HCT116 (cell line): ENCODE data around the gene CFAP97D1. TPM values are rescaled to one million over a fixed set of nuclear protein-coding genes. Genes with fewer than 3 reads are reported as not detected.

Experiments
- ATAC-seq: fragments of 200-7000 bp; cut with Tn5 transposase; 2 replicates; pipeline ENCODE4 v1.9.1; 2020; ENCODE audit warnings: mild to moderate bottlenecking, moderate library complexity
- BruUV-seq: library from RNA; stranded (reverse); fragments of 400-500 nt; replicated peaks from 2 replicates; lab custom pipeline; 2021; lab: Mats Ljungman, UMichigan
- CTCF ChIA-PET: fragments of 300-600 bp; sonication (Branson Sonifier 250); formaldehyde crosslinking; loops from one replicate; lab custom pipeline; 2021; ENCODE audit warnings: antibody characterized with exemption; lab: Charles Lee
- POLR2A ChIA-PET: fragments of 300-600, 350-600 bp; sonication (Branson Sonifier 250); formaldehyde crosslinking; loops from one replicate; lab custom pipeline; 2021; ENCODE audit warnings: antibody characterized with exemption; lab: Charles Lee
- RAD21 ChIA-PET, 2 experiments: fragments of 300-600 bp; sonication (Branson Sonifier 250); formaldehyde crosslinking; loops; one replicate each; lab custom pipeline; 2023; ENCODE audit warnings: low total read pairs in 2 of 2; ENCODE audit not compliant: uncharacterized antibody in 2 of 2, unreplicated experiment in 2 of 2, low non-redundant PET in 1 of 2; lab: Charles Lee
- DNase-seq: peaks from one replicate; pipeline ENCODE4 v3.0.0-alpha.2; 2010; ENCODE audit warnings: low read depth, low spot score
- H2AFZ ChIP-seq: fragments of 200-600 bp; shearing (Covaris generic), sonication (generic); 2 replicates; pipeline ENCODE4 v1.6.1; 2017; ENCODE audit warnings: low read depth, mixed run types, mixed read lengths, antibody characterized with exemption, low read length; ENCODE audit not compliant: poor library complexity, severe bottlenecking
- H3K27ac ChIP-seq: 2 replicates; pipeline ENCODE4 v1.5.1; 2012; ENCODE audit warnings: low read depth, low read length
- H3K27me3 ChIP-seq: fragments of 200-600 bp; sonication (generic); 2 replicates; pipeline ENCODE4 v1.6.1; 2016; ENCODE audit warnings: mixed run types, low read length, mixed read lengths; ENCODE audit not compliant: insufficient read depth
- H3K36me3 ChIP-seq, 2 experiments: fragments of 200-500 bp in 1 of 2; fragments of 200-600 bp in 1 of 2; sonication (Bioruptor generic) in 1 of 2; sonication (generic) in 1 of 2; 2 replicates each; pipeline versions ENCODE4 v1.5.1 to v1.6.1; 2014 to 2016; ENCODE audit warnings: low read length in 2 of 2, inconsistent platforms in 1 of 2, mixed read lengths in 1 of 2, mixed run types in 1 of 2; ENCODE audit not compliant: insufficient read depth in 2 of 2, control insufficient read depth in 1 of 2
- H3K4me1 ChIP-seq, 2 experiments: fragments of 200-600 bp in 1 of 2; sonication (generic) in 1 of 2; 2 replicates each; pipeline versions ENCODE4 v1.5.1 to v1.6.1; 2012 to 2017; ENCODE audit warnings: low read length in 2 of 2, inconsistent platforms in 1 of 2, mild to moderate bottlenecking in 1 of 2, mixed read lengths in 1 of 2, mixed run types in 1 of 2, moderate library complexity in 1 of 2; ENCODE audit not compliant: insufficient read depth in 2 of 2, control insufficient read depth in 1 of 2
- H3K4me2 ChIP-seq: fragments of 200-600 bp; sonication (generic); 2 replicates; pipeline ENCODE4 v1.6.1; 2017; ENCODE audit warnings: mixed run types, low read length, mixed read lengths
- H3K4me3 ChIP-seq, 2 experiments: fragments of 200-600 bp in 1 of 2; sonication (generic) in 1 of 2; replicated peaks in 1 of 2; 2 replicates each; pipeline ENCODE4 v1.5.1; 2011 to 2016; ENCODE audit warnings: low read length in 2 of 2, control low read depth in 1 of 2, low read depth in 1 of 2, mild to moderate bottlenecking in 1 of 2, mixed read lengths in 1 of 2, mixed run types in 1 of 2
- H3K79me2 ChIP-seq: fragments of 200-600 bp; sonication (generic); 2 replicates; pipeline ENCODE4 v1.6.1; 2017; ENCODE audit warnings: mild to moderate bottlenecking, mixed run types, low read length, moderate library complexity, mixed read lengths; ENCODE audit not compliant: insufficient read depth
- H3K9ac ChIP-seq: fragments of 200-600 bp; sonication (generic); 2 replicates; pipeline ENCODE4 v1.6.1; 2016; ENCODE audit warnings: low read length, mixed read lengths
- H3K9me2 ChIP-seq: fragments of 200-600 bp; sonication (generic), shearing (Covaris generic); 2 replicates; pipeline ENCODE4 v1.6.1; 2017; ENCODE audit warnings: mixed run types, mild to moderate bottlenecking, moderate library complexity; ENCODE audit not compliant: insufficient read depth
- H3K9me3 ChIP-seq, 2 experiments: fragments of 200-500 bp in 1 of 2; fragments of 200-600 bp in 1 of 2; sonication (Bioruptor generic) in 1 of 2; sonication (generic) in 1 of 2; 2 replicates each; pipeline ENCODE4 v1.6.1; 2014 to 2017; ENCODE audit warnings: low read length in 2 of 2, mixed read lengths in 2 of 2, inconsistent platforms in 1 of 2, low read depth in 1 of 2, mild to moderate bottlenecking in 1 of 2, mixed run types in 1 of 2, moderate library complexity in 1 of 2; ENCODE audit not compliant: control insufficient read depth in 1 of 2, insufficient read depth in 1 of 2
- H4K20me1 ChIP-seq: fragments of 200-600 bp; sonication (generic), shearing (Covaris generic); 2 replicates; pipeline ENCODE4 v1.6.1; 2017; ENCODE audit warnings: mixed run types, mild to moderate bottlenecking, moderate library complexity; ENCODE audit not compliant: insufficient read depth
- CBX3 ChIP-seq: IDR thresholded peaks from 2 replicates; pipeline ENCODE4 v1.6.1; 2012; ENCODE audit warnings: low read depth
- CEBPB ChIP-seq: IDR thresholded peaks from 2 replicates; pipeline ENCODE4 v1.6.1; 2012; ENCODE audit warnings: low read depth
- EGR1 ChIP-seq: IDR thresholded peaks from 2 replicates; pipeline ENCODE4 v1.6.1; 2012; ENCODE audit warnings: low read depth
- ELF1 ChIP-seq: IDR thresholded peaks from 2 replicates; pipeline ENCODE4 v1.6.1; 2012; ENCODE audit warnings: low read depth, borderline replicate concordance
- EZH2 ChIP-seq: fragments of 200-600 bp; sonication (generic); IDR thresholded peaks from 2 replicates; pipeline ENCODE4 v1.6.1; 2017; ENCODE audit warnings: antibody characterized with exemption, mixed run types
- EZH2phosphoT487 ChIP-seq: fragments of 200-600 bp; IDR thresholded peaks from 2 replicates; pipeline ENCODE4 v1.6.1; 2018; ENCODE audit warnings: antibody characterized with exemption, borderline replicate concordance
- FOSL1 ChIP-seq: IDR thresholded peaks from 2 replicates; pipeline ENCODE4 v1.6.1; 2012; ENCODE audit warnings: low read depth
- POLR2A ChIP-seq: IDR thresholded peaks from 2 replicates; pipeline ENCODE4 v1.7.0; 2011; ENCODE audit warnings: borderline replicate concordance; ENCODE audit not compliant: insufficient read depth, insufficient read length; ENCODE audit errors: extremely low read depth
- POLR2AphosphoS5 ChIP-seq: IDR thresholded peaks from 2 replicates; pipeline ENCODE4 v1.6.1; 2011; ENCODE audit warnings: mild to moderate bottlenecking, low read depth, low read length, moderate library complexity
- RAD21 ChIP-seq: IDR thresholded peaks from 2 replicates; pipeline ENCODE4 v1.6.1; 2012; ENCODE audit warnings: low read depth, mild to moderate bottlenecking
- SIN3A ChIP-seq: IDR thresholded peaks from 2 replicates; pipeline ENCODE4 v1.6.1; 2012; ENCODE audit warnings: low read depth
- SRF ChIP-seq: IDR thresholded peaks from 2 replicates; pipeline ENCODE4 v1.6.1; 2012; ENCODE audit warnings: low read depth
- TCF7L2 ChIP-seq: IDR thresholded peaks from 2 replicates; pipeline ENCODE4 v1.7.0; 2011; ENCODE audit warnings: borderline replicate concordance, inconsistent platforms; ENCODE audit not compliant: insufficient read depth, insufficient read length; ENCODE audit errors: extremely low read depth
- YY1 ChIP-seq: IDR thresholded peaks from 2 replicates; pipeline ENCODE4 v1.6.1; 2011; ENCODE audit warnings: low read length, low read depth, moderate library complexity, mild to moderate bottlenecking; ENCODE audit not compliant: insufficient replicate concordance; ENCODE audit errors: extremely low read depth
- ZFX ChIP-seq: fragments of 450-650 bp; IDR thresholded peaks from 2 replicates; pipeline ENCODE4 v1.6.1; 2017
- ZNF274 ChIP-seq: fragments of 200-500 bp; sonication (Bioruptor generic); IDR thresholded peaks from 2 replicates; pipeline ENCODE4 v1.6.1; 2014; ENCODE audit warnings: mild to moderate bottlenecking, low read depth, low read length, inconsistent platforms
- intact Hi-C: fragments of 100-400 bp; cut with micrococcal nuclease; formaldehyde crosslinking; loops from 2 replicates; pipeline ENCODE4 v1.10.0; 2022
- total RNA-seq: library from RNA; stranded (reverse); gene quantifications from one replicate; pipeline ENCODE4 v1.2.1, GENCODE V29; 2021; ENCODE audit not compliant: unreplicated experiment
- TF ChIP-seq, protein P1 (sequence below): IDR thresholded peaks from 2 replicates; pipeline ENCODE4 v1.6.1; 2012
- TF ChIP-seq, protein P2 (sequence below): IDR thresholded peaks from 2 replicates; pipeline ENCODE4 v1.6.1; 2011; ENCODE audit warnings: mild to moderate bottlenecking, low read length, moderate library complexity; ENCODE audit not compliant: insufficient replicate concordance; ENCODE audit errors: extremely low read depth
- TF ChIP-seq, protein P3 (sequence below), 3 experiments: fragments of 200-600 bp in 1 of 3; sonication (generic) in 1 of 3; IDR thresholded peaks in 2 of 3; conservative IDR thresholded peaks in 1 of 3; 2 replicates each; pipeline ENCODE4 v1.5.1; 2012 to 2017; ENCODE audit warnings: low read depth in 2 of 3, low read length in 2 of 3, antibody characterized with exemption in 1 of 3, borderline replicate concordance in 1 of 3, control low read depth in 1 of 3, mild to moderate bottlenecking in 1 of 3, mixed read lengths in 1 of 3, mixed run types in 1 of 3, moderate library complexity in 1 of 3; ENCODE audit not compliant: insufficient read depth in 1 of 3
- TF ChIP-seq, protein P4 (sequence below): IDR thresholded peaks from 2 replicates; pipeline ENCODE4 v1.6.1; 2012; ENCODE audit warnings: low read depth

The CFAP97D1 gene
- total RNA-seq, 1 experiment from 2014 or later: 0.15 TPM

DNA sequence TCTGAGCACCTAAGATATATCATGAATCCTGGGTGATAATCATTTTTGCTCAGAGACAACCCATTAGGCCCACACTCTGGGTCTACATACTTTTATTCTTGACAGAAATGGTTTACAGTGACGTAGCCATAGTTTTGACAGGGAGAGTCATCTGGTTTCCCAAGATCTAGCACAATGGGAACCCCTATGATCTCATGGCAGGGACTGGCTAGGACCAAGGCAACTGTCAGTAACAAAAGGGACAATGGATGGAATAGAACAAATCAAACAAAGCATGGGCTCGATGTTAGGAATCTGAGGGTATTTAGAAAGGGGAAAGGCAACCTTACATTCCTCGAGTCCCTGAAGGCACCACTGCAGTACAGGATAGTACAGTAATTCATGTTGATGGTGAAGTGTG lies 20.5 kb downstream of the CFAP97D1 start (continued):
- TF ChIP-seq EGR1: no peak
- TF ChIP-seq, all 23 proteins: peak for 0

DNA sequence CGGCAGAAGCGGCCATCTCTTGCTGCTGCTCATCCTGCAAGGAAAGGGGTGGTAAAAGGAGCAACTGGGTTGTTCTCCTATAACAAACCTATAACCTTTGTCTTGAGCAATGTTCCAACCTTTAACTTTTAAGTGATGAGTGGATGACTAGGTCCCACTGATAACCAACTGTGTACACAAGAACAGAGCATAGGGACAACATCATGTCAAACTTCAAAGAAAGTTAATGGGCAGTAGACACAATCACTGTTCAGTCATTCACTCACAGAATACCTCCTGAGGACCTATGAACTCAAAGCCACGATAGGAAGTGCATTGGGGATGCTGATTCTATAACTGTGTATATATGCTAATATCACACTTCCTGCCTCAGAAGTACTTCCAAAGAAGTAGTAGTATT lies 21.6 kb downstream of the CFAP97D1 start:
- no peaks in the 10 kb centered on the region for H3K9me3 ChIP-seq
- H3K36me3 ChIP-seq: peaks cover 2 to 17% of the 10 kb centered on the region in 2 experiments; a peak in 2 of 4 replicates
- ChIA-PET POLR2A (no interaction called here), CTCF (no interaction called here), RAD21 (no interaction called here)
- no peak overlapping the region for H2AFZ ChIP-seq
- H3K9ac ChIP-seq: no peak overlapping the region
- no peaks in the 10 kb centered on the region for H3K79me2 ChIP-seq
- intact Hi-C loops: no loop called here
- no peak overlapping the region for H3K4me2 ChIP-seq
- DNase-seq (no peak), ATAC-seq (no peak)
- H3K4me3 ChIP-seq: no peak overlapping the region
- BruUV-seq: no TSS peak
- TF ChIP-seq ZNF274 (no peak), TCF7L2 (no peak), POLR2A (no peak), EZH2phosphoT487 (no peak), POLR2AphosphoS5 (no peak), ZFX (no peak), FOSL1 (no peak), SIN3A (no peak), EGR1 (no peak), RAD21 (no peak), ELF1 (no peak), CEBPB (no peak), YY1 (no peak), EZH2 (no peak), SRF (no peak), CBX3 (no peak)
- TF ChIP-seq, protein P1, sequence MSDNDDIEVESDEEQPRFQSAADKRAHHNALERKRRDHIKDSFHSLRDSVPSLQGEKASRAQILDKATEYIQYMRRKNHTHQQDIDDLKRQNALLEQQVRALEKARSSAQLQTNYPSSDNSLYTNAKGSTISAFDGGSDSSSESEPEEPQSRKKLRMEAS: no peak
- TF ChIP-seq, protein P2, sequence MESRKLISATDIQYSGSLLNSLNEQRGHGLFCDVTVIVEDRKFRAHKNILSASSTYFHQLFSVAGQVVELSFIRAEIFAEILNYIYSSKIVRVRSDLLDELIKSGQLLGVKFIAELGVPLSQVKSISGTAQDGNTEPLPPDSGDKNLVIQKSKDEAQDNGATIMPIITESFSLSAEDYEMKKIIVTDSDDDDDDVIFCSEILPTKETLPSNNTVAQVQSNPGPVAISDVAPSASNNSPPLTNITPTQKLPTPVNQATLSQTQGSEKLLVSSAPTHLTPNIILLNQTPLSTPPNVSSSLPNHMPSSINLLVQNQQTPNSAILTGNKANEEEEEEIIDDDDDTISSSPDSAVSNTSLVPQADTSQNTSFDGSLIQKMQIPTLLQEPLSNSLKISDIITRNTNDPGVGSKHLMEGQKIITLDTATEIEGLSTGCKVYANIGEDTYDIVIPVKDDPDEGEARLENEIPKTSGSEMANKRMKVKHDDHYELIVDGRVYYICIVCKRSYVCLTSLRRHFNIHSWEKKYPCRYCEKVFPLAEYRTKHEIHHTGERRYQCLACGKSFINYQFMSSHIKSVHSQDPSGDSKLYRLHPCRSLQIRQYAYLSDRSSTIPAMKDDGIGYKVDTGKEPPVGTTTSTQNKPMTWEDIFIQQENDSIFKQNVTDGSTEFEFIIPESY: no peak
- TF ChIP-seq, protein P3, sequence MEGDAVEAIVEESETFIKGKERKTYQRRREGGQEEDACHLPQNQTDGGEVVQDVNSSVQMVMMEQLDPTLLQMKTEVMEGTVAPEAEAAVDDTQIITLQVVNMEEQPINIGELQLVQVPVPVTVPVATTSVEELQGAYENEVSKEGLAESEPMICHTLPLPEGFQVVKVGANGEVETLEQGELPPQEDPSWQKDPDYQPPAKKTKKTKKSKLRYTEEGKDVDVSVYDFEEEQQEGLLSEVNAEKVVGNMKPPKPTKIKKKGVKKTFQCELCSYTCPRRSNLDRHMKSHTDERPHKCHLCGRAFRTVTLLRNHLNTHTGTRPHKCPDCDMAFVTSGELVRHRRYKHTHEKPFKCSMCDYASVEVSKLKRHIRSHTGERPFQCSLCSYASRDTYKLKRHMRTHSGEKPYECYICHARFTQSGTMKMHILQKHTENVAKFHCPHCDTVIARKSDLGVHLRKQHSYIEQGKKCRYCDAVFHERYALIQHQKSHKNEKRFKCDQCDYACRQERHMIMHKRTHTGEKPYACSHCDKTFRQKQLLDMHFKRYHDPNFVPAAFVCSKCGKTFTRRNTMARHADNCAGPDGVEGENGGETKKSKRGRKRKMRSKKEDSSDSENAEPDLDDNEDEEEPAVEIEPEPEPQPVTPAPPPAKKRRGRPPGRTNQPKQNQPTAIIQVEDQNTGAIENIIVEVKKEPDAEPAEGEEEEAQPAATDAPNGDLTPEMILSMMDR (IDR thresholded peaks at IDR 0.05 in 2 of 3, conservative IDR thresholded peaks at IDR 0.05 in 1 of 3; ENCODE audit: borderline replicate concordance in 1 of 3, insufficient read depth in 1 of 3, low read depth in 2 of 3, low read length in 2 of 3): no peak
- TF ChIP-seq, protein P4, sequence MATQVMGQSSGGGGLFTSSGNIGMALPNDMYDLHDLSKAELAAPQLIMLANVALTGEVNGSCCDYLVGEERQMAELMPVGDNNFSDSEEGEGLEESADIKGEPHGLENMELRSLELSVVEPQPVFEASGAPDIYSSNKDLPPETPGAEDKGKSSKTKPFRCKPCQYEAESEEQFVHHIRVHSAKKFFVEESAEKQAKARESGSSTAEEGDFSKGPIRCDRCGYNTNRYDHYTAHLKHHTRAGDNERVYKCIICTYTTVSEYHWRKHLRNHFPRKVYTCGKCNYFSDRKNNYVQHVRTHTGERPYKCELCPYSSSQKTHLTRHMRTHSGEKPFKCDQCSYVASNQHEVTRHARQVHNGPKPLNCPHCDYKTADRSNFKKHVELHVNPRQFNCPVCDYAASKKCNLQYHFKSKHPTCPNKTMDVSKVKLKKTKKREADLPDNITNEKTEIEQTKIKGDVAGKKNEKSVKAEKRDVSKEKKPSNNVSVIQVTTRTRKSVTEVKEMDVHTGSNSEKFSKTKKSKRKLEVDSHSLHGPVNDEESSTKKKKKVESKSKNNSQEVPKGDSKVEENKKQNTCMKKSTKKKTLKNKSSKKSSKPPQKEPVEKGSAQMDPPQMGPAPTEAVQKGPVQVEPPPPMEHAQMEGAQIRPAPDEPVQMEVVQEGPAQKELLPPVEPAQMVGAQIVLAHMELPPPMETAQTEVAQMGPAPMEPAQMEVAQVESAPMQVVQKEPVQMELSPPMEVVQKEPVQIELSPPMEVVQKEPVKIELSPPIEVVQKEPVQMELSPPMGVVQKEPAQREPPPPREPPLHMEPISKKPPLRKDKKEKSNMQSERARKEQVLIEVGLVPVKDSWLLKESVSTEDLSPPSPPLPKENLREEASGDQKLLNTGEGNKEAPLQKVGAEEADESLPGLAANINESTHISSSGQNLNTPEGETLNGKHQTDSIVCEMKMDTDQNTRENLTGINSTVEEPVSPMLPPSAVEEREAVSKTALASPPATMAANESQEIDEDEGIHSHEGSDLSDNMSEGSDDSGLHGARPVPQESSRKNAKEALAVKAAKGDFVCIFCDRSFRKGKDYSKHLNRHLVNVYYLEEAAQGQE: no peak
- H3K4me1 ChIP-seq: no peaks in the 10 kb centered on the region; a peak in 1 of 4 replicates
- H3K9me2 ChIP-seq: no peaks in the 10 kb centered on the region
- no peaks in the 10 kb centered on the region for H3K27me3 ChIP-seq
- H3K27ac ChIP-seq: no peak overlapping the region
- H4K20me1 ChIP-seq: no peaks in the 10 kb centered on the region
